Globus pallidus (tissue), 1 donor: ENCODE results near the gene EZH2.

Experiments
- DNase-seq: peaks from one replicate; pipeline ENCODE4 v3.0.0-alpha.2; 2015; ENCODE audit warnings: low spot score

Gene EZH2

GRCh38 chr7:148884049-148884298 lies at the start of gene EZH2:
TSS of gene EZH2 (minus strand) at chr7:148884291. CDS start at chr7:148847298, 36,993 bp downstream.
- no peak for DNase-seq

- no peak for DNase-seq
These were observed 47.4 kb upstream of the EZH2 start for GRCh38 chr7:148931470-148931869.

GRCh38 chr7:148930335-148930734 lies 46.2 kb upstream of the EZH2 start:
- no peak for DNase-seq

- DNase-seq: no peak
These were observed 45.1 kb upstream of the EZH2 start for GRCh38 chr7:148929176-148929575.

GRCh38 chr7:148927123-148928045 lies 43.3 kb upstream of the EZH2 start:
- DNase-seq: no peak

GRCh38 chr7:148925836-148926235 lies 41.7 kb upstream of the EZH2 start:
- DNase-seq: no peak

GRCh38 chr7:148924011-148924410 lies 39.9 kb upstream of the EZH2 start:
- DNase-seq: no peak

- no peak for DNase-seq
These were observed 37.7 kb upstream of the EZH2 start for GRCh38 chr7:148921806-148922205.

- DNase-seq: no peak
These were observed 37.1 kb upstream of the EZH2 start for GRCh38 chr7:148921189-148921588.

GRCh38 chr7:148919859-148920258 lies 35.8 kb upstream of the EZH2 start:
- DNase-seq: no peak

- no peak for DNase-seq
These were observed 34.0 kb upstream of the EZH2 start for GRCh38 chr7:148918058-148918596.

- DNase-seq: no peak
These were observed 32.1 kb upstream of the EZH2 start for GRCh38 chr7:148916186-148916585.

GRCh38 chr7:148915211-148915610 lies 31.1 kb upstream of the EZH2 start:
- no peak for DNase-seq

GRCh38 chr7:148914208-148914777 lies 30.2 kb upstream of the EZH2 start:
- DNase-seq: no peak

- DNase-seq: no peak
These were observed 28.9 kb upstream of the EZH2 start for GRCh38 chr7:148912758-148913541.

GRCh38 chr7:148912151-148912550 lies 28.1 kb upstream of the EZH2 start:
- no peak for DNase-seq

GRCh38 chr7:148911626-148912025 lies 27.5 kb upstream of the EZH2 start:
- no peak for DNase-seq

- DNase-seq: no peak
These were observed 25.5 kb upstream of the EZH2 start for GRCh38 chr7:148909568-148909967.

- DNase-seq: no peak
These were observed 22.8 kb upstream of the EZH2 start for GRCh38 chr7:148906707-148907498.

- DNase-seq: no peak
These were observed 21.1 kb upstream of the EZH2 start for GRCh38 chr7:148905093-148905666.

GRCh38 chr7:148903504-148903903 lies 19.4 kb upstream of the EZH2 start:
- DNase-seq: no peak

- no peak for DNase-seq
These were observed 17.1 kb upstream of the EZH2 start for GRCh38 chr7:148901178-148901577.
